HG03457 (cell line): ENCODE data around the gene QSER1.
A peak's percentile ranks its signal among the peaks of the same experiment; 100 is the strongest.
"Not testable (repeated sequence)": the region's sequence is repeated elsewhere in the genome, so short reads cannot be mapped to it uniquely, and the experiment has no call there.

Source experiments
- ATAC-seq: cut with Tn5 transposase; IDR thresholded peaks from one replicate; pipeline ENCODE4 v1.9.1; 2021; ENCODE audit warnings: moderate number of reproducible peaks; ENCODE audit not compliant: unreplicated experiment

Gene QSER1

DNA sequence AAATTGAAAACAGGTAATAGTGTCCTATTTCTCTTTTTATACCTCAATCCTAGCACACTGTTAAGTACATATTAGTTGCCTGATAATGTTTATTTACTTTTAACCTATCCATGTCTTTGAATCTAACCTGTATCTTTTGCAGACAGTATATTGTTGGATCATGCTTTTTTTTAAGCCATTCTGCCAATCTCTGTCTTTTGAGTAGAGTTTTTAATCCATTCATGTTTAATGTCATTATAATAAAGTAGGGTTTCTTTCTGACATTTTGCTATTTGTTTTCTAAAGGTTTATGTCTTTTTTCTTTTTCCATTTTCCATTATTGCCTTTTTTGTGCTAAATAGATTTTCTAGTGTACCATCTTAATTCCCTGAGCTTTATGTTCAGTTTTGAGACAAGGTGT is 99.3 kb downstream of the QSER1 start:
- ATAC-seq: no peak

- ATAC-seq: no peak
Measured at GRCh38 chr11:33000181-33000580, 107.6 kb downstream of the QSER1 start.

DNA sequence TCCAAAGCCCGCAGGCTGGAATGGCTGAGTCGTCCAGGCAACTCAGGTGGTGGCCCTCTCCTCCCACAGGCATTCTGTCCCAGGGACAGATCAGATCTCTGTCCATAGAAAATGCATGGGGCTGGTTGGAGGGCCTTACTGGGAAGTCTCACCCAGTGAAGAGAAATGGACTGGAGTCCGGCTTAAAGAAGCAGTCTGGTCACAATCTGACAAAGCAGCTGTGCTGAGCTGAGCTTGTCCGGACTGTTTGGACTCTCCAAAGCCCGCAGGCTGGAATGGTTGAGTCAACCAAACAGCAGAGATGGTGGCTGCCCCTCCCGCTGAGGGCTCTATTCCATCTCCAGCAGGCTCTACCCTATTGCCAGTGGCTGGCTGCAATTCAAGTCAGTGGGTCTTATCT is 108.7 kb downstream of the QSER1 start:
- no peak for ATAC-seq

DNA sequence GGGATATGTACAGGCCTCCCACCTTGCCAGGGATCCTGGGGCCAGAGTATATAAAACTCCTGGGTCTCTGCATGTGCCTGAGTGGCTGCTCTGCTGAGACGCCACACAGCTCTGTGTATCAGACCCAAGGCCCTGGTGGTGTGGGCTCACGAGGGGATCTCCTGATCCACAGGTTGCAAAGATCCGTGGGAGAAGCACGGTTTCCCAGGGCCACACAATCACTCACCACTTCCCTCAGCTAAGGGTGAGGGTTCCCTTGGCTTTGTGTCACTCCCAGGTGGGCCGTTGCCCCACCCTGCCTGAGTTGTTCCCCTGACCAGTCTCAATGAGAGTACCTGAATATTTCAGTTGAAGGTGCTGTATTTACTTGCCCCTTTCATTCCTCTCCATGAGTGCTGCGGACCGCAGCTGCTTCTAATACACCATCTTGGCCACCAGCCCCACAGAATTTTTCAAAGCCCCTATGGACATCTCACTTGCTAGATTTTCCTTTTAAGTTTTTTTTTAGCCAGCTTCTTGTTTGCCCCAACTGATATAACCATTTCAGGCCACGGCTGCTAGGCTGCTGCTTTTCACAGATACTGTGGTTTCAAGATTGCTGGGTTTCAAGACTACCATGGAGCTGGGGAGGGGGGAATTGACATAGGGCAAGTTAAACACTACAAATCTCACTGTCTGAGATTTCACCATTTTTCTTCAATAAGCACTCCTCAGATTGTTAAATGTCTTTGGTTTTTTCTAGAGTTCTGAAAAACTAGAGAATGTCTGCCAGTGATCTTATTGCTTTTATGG is 109.3 kb downstream of the QSER1 start:
- no peak for ATAC-seq

DNA sequence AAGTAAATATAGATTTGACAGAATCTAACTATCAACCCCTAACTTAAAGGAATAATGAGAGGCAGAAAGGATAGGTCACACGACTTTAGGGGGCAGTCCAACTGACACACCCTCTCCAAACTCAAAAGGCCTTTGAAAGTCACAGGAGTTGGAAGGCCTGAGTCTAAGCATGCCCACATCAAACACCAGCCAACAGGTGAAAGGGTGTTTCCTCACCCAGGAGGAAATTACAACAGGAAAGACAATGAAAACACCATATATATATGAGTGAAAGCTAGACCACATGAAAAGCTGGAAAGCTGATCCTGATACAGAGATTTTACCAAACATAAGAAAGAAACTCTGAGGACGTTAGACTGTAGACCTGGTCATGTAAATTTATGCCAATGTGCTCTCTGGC is 112.6 kb downstream of the QSER1 start:
- no peak for ATAC-seq

GRCh38 chr11:33006010-33006409 is 113.4 kb downstream of the QSER1 start:
- no peak for ATAC-seq

GRCh38 chr11:33013755-33014154 is 121.1 kb downstream of the QSER1 start:
- ATAC-seq: no peak

DNA sequence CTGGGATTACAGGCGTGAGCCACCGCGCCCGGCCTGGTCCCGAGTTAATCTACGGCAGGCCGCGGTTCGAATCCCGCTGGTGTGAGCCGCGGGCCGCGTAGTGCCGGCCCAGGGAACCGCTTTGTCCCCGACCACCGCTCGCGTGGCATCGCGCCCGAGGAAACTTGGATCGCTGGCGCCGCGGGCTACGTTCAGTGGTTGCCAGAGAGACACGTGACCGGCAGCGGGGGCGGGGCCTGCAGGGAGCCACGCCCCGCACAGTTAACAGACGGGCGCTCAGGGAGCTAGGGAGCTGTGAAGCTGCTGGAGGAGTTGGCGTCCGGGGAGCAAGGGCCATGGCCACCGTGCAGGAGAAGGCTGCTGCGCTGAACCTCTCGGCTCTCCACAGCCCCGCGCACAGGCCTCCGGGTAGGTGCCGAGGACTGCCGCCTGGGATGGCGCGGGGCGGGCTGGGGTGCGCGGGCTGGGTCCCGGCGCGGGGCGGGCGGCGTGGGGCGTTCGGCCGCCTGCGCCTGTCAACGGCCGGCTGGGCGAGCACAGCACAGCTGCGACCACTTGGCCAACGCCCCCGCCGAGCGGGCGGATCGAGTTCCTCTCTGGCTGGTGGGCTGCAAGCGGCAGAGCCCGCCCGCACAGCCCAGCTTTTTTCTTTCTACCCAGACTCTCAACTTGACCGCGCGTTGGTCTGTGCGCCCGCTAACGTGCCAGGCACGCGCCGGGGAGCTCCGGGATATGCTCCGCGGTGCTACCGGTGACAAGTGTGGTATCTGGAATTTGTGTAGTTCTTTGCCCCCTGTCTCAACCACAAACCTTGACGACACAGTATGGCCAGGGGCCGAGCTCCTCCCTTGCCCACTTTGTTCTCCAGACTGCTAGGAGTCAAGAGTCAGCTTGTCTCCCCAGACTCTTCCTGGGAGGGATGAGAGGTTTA is 123.3 kb downstream of the QSER1 start, which contains the start of gene DEPDC7:
TSS of gene DEPDC7 (plus strand) at position 258 of the 931 bp plus-strand sequence. CDS start at position 336, 78 bp downstream.
- peak; percentile 72 for ATAC-seq

DNA sequence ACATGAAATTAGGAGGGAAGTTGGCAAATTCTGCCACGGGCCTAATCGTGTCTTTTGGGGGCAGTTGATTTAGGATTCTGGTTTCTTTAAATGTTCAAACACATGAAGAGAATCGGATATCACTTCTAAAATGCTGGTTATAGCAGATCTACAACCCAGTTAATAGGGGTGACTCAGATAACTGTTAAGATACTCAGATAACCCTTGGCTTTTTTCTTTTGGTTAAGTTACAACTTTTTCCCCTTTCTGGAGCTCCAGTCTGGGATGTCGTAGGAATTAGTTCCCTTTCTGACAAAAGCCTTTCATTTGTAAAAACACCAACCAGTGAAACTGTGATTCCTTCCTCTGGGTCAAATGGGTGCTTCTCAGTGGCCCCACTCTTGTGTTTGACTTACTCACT is 124.0 kb downstream of the QSER1 start:
- ATAC-seq: no peak

- no peak for ATAC-seq
Measured at GRCh38 chr11:33017478-33017877, 124.9 kb downstream of the QSER1 start.

- ATAC-seq: no peak
Measured at GRCh38 chr11:33017965-33018364, 125.4 kb downstream of the QSER1 start.

- no peak for ATAC-seq
Measured at GRCh38 chr11:33018840-33019239, 126.2 kb downstream of the QSER1 start.

DNA sequence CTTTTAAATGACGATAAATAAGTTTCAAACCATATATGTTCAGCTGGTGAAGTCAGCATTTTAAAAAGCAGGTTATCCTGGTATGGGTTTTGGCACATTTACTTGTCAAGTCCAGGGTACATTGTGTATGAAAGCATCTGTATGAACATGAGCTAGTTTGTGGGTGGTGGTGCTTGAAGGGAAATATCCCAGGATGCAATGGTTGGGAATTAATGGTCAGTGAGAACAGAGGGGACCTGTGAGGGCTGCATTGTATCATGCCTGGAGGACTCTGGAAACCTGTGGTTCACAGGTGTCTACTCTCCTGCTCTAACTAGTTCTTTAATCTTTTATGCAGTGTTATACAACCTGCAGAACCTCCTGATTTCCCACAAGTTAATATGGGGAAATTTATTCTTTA is 128.9 kb downstream of the QSER1 start:
- ATAC-seq: no peak

- no peak for ATAC-seq
Measured at GRCh38 chr11:33021937-33022336, 129.3 kb downstream of the QSER1 start.

DNA sequence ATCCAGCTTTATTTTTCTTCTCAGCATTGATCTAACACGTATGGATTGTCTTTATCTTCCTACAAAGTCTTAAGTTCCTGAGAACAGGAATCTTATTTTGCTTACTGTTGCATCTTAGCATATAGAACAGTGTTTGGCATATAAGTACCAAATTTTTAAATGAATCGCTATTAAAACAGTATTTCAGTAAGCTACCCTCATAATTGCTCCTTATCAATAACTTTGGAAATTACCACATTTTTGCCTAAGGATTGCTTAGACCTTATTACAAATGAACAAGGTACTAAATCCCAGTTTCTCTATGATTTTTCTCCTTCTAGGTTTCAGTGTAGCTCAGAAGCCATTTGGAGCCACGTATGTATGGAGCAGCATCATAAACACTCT is 132.7 kb downstream of the QSER1 start:
- no peak for ATAC-seq

GRCh38 chr11:33027233-33027632 is 134.6 kb downstream of the QSER1 start:
- no peak for ATAC-seq

- no peak for ATAC-seq
Measured at GRCh38 chr11:33027846-33028536, 135.4 kb downstream of the QSER1 start.

DNA sequence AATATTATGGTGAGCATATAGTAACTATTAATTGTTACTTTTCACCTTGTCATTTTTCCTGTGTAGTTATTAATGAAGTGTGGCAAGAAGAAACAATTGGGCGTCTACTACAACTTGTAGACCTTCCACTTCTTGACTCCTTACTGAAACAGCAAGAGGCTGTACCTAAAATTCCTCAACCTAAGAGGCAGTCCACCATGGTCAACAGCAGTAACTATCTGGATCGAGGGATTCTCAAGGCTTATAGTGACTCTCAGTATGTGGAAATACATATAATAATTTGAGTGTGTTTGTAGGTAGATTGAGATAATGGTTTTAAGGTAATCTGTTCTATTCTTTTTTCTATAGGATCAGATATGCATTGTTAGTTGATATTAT is 135.9 kb downstream of the QSER1 start:
- ATAC-seq: no peak

GRCh38 chr11:33029218-33029617 is 136.6 kb downstream of the QSER1 start:
- ATAC-seq: not testable (repeated sequence)
